Peyer's patch (tissue), 4 donors: ENCODE results near the gene KRTAP13-4.

ENCODE experiments used
- POLR2A ChIP-seq, 2 donors: fragments of 450-650 bp; IDR thresholded peaks; one replicate each; pipeline ENCODE4 v1.5.1; 2017; ENCODE audit warnings: antibody characterized with exemption in 2 of 2, mild to moderate bottlenecking in 2 of 2, moderate library complexity in 2 of 2
- TF ChIP-seq, protein P1 (sequence below), 6 experiments: fragments of 450-650 bp in 4 of 6; fragments of 200-600 bp in 2 of 6; sonication (generic) in 1 of 6; IDR thresholded peaks; one replicate each; pipeline ENCODE4 v1.5.1; 2017 to 2019; ENCODE audit warnings: antibody characterized with exemption in 6 of 6, mild to moderate bottlenecking in 3 of 6, moderate library complexity in 1 of 6

DNA sequence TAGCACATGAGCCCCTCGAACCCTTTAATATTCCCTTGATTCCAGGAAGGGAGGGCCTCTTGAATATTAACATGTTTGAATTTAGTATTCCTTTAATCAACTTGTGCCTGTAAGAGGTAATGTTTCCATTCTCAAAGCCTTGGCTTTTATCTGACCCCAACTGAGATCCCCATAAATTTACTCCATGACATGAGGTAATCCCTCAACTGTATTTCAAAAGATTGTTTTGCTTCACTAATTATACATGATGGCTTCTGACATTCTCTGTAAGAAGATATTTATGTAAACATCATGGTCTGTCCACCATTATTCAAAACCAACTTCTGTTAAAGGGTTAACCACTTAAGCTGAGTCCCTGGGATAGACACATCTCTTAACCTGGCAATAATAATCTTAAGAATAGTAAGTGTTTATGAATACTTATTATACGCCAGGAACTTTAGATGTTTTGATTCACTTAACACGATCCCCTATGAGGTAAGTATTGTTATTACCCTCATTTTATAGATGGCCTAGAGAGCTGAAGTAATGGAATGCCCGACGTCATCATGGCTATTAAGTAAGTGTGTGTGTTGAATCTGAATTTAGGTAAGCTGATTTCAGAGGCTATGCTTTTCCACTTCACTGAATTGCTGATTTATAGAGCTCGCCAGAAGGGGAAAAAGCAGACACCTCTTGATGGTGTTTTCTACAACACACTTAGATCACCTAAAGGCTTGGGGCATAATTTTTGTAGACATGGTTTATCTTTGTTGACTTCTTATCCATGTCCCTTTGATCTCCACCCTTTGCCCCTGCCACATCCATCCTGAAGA, 39.1 kb downstream of the KRTAP13-4 start:
- TF ChIP-seq, protein P1, sequence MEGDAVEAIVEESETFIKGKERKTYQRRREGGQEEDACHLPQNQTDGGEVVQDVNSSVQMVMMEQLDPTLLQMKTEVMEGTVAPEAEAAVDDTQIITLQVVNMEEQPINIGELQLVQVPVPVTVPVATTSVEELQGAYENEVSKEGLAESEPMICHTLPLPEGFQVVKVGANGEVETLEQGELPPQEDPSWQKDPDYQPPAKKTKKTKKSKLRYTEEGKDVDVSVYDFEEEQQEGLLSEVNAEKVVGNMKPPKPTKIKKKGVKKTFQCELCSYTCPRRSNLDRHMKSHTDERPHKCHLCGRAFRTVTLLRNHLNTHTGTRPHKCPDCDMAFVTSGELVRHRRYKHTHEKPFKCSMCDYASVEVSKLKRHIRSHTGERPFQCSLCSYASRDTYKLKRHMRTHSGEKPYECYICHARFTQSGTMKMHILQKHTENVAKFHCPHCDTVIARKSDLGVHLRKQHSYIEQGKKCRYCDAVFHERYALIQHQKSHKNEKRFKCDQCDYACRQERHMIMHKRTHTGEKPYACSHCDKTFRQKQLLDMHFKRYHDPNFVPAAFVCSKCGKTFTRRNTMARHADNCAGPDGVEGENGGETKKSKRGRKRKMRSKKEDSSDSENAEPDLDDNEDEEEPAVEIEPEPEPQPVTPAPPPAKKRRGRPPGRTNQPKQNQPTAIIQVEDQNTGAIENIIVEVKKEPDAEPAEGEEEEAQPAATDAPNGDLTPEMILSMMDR (IDR thresholded peaks at IDR 0.05), result no peak
- no peak for TF ChIP-seq POLR2A (IDR thresholded peaks at IDR 0.05)
